SU-DHL-6 (cell line): ENCODE data around the gene SNX25.

Experiments
- EZH2phosphoT487 ChIP-seq: fragments of 200-600 bp; sonication (generic), shearing (Covaris generic); conservative IDR thresholded peaks from 2 replicates; pipeline ENCODE4 v1.6.1; 2018; ENCODE audit warnings: mild to moderate bottlenecking, antibody characterized with exemption, low read length, moderate library complexity, mixed read lengths
- TF ChIP-seq, protein P1 (sequence below): fragments of 200-600 bp; sonication (generic); IDR thresholded peaks from one replicate; pipeline ENCODE4 v1.5.1; 2017; ENCODE audit warnings: antibody characterized with exemption, mild to moderate bottlenecking, low read length, moderate library complexity; ENCODE audit not compliant: insufficient read depth, poor library complexity, severe bottlenecking

DNA sequence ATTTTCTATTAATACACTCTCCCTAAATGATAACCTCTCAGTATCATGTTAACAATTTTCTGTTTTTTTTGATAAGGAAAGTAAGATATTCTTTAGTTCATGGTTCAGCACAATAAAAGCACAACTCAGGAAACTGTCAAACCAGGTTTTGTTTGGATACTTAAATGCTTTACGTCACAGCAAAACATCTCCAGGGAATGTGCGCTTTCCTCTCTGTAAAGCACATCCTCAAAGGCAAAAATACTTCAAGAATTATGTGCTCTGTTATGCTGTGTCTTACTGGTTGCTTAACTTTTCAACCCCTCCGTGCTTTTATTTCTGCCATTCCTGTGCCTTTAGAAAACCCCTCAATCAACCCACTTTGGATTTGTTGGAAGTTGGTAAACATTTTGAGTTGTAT is 27.8 kb downstream of the SNX25 start:
- TF ChIP-seq, protein P1, sequence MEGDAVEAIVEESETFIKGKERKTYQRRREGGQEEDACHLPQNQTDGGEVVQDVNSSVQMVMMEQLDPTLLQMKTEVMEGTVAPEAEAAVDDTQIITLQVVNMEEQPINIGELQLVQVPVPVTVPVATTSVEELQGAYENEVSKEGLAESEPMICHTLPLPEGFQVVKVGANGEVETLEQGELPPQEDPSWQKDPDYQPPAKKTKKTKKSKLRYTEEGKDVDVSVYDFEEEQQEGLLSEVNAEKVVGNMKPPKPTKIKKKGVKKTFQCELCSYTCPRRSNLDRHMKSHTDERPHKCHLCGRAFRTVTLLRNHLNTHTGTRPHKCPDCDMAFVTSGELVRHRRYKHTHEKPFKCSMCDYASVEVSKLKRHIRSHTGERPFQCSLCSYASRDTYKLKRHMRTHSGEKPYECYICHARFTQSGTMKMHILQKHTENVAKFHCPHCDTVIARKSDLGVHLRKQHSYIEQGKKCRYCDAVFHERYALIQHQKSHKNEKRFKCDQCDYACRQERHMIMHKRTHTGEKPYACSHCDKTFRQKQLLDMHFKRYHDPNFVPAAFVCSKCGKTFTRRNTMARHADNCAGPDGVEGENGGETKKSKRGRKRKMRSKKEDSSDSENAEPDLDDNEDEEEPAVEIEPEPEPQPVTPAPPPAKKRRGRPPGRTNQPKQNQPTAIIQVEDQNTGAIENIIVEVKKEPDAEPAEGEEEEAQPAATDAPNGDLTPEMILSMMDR = no peak
- TF ChIP-seq EZH2phosphoT487 = no peak
